NCI-H69 (cell line): ENCODE results near the gene OR5H14.

Experiments
- DNase-seq: peaks from one replicate; lab custom pipeline; 2025; lab: John Stamatoyannopoulos, UW

OR5H14 gene

DNA sequence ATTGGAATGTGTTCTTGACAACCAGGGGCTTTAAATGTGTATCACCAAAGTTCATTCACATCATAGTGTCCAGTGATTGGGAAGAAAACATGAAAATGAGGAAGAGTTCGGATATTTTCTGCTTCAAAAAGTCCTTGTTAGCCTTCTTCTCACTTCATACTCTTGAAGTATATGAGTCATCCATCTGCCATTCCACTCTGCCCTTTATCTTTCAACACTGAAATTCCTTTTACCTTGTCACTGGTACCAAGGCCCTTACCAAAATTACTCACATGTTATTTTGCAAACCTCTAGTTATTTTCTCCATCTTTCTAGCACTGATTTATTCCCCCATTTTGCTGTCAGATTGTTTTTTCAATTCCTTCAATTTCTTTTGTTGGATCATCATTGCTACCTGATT lies 51.7 kb downstream of the OR5H14 start:
- no peak for DNase-seq
